ENCODE results near the gene GPLD1. TPM values are rescaled to one million over a fixed set of nuclear protein-coding genes. Genes with fewer than 3 reads are reported as not detected.

The GPLD1 gene
- under 0.01 and 0.32 TPM in 2 replicates for total RNA-seq

GRCh38 chr6:24489470-24489869, at the start of gene GPLD1:
TSS of gene GPLD1 (minus strand) at chr6:24489578. CDS start at chr6:24489511, 67 bp downstream.

GRCh38 chr6:24494821-24495795, 5.7 kb upstream of the GPLD1 start, which contains the start of gene ALDH5A1:
TSS of gene ALDH5A1 (plus strand) at chr6:24494969. CDS start at chr6:24494997, 28 bp downstream.

GRCh38 chr6:24402697-24403500, 86.5 kb downstream of the GPLD1 start, which contains the start of gene MRS2:
TSS of gene MRS2 (plus strand) at chr6:24402936. CDS start at chr6:24403047, 111 bp downstream.

Other genes starting within 250 kb of the GPLD1 start
- under 0.01 and 0.15 TPM in 2 replicates for gene DCDC2, start 131.5 kb downstream of the GPLD1 start, total RNA-seq
- 22.1 and 31.3 TPM in 2 replicates for gene MRS2, start 86.6 kb downstream of the GPLD1 start, total RNA-seq
- gene ALDH5A1, start 5.4 kb upstream of the GPLD1 start, total RNA-seq = 0.30 and 0.32 TPM in 2 replicates
- gene KIAA0319, start 156.6 kb upstream of the GPLD1 start, total RNA-seq = not detected in 2 replicates
- 24.0 and 32.5 TPM in 2 replicates for gene TDP2, start 177.3 kb upstream of the GPLD1 start, total RNA-seq
- 6.2 and 7.5 TPM in 2 replicates for gene ACOT13, start 177.5 kb upstream of the GPLD1 start, total RNA-seq
- 92.6 and 140 TPM in 2 replicates for gene C6orf62, start 229.6 kb upstream of the GPLD1 start, total RNA-seq

All from epithelial cell of umbilical artery (primary cell).